IMR-90 (cell line): ENCODE results near the gene EEF1G.

Experiments
- BHLHE40 ChIP-seq: fragments of 150-350 bp; IDR thresholded peaks from 2 replicates; pipeline ENCODE4 v1.6.1; 2016; ENCODE audit warnings: mild to moderate bottlenecking, low read depth, low read length
- CEBPB ChIP-seq: IDR thresholded peaks from 2 replicates; pipeline ENCODE4 v1.6.1; 2012; ENCODE audit warnings: low read depth, low read length, improper control_type of control experiment
- CTCF ChIP-seq: conservative IDR thresholded peaks from 2 replicates; pipeline ENCODE4 v1.5.1; 2012; ENCODE audit warnings: mild to moderate bottlenecking, low read depth, low read length, improper control_type of control experiment
- FOS ChIP-seq: fragments of 150-350 bp; IDR thresholded peaks from 2 replicates; pipeline ENCODE4 v1.6.1; 2016; ENCODE audit warnings: low read depth, low read length
- MXI1 ChIP-seq: IDR thresholded peaks from 2 replicates; pipeline ENCODE4 v1.6.1; 2012; ENCODE audit warnings: low read depth, mild to moderate bottlenecking, low read length, moderate library complexity, borderline replicate concordance
- NFE2L2 ChIP-seq: fragments of 150-350 bp; IDR thresholded peaks from 2 replicates; pipeline ENCODE4 v1.6.1; 2016; ENCODE audit warnings: low read depth, mild to moderate bottlenecking, low read length
- POLR2A ChIP-seq: IDR thresholded peaks from 2 replicates; pipeline ENCODE4 v1.6.1; 2012; ENCODE audit warnings: mild to moderate bottlenecking, low read depth, low read length
- RAD21 ChIP-seq: IDR thresholded peaks from 2 replicates; pipeline ENCODE4 v1.6.1; 2012; ENCODE audit warnings: low read length, improper control_type of control experiment
- SMC3 ChIP-seq: fragments of 150-350 bp; IDR thresholded peaks from 2 replicates; pipeline ENCODE4 v1.6.1; 2016; ENCODE audit warnings: low read depth, mild to moderate bottlenecking, antibody characterized with exemption, low read length, moderate library complexity
- TF ChIP-seq, protein P1 (sequence below): fragments of 150-350 bp; IDR thresholded peaks from 2 replicates; pipeline ENCODE4 v1.6.1; 2017; ENCODE audit warnings: mild to moderate bottlenecking, antibody characterized with exemption, low read length, low read depth

GRCh38 chr11:62575156-62575555, 1.5 kb upstream of the EEF1G start:
- TF ChIP-seq CTCF (no peak), CEBPB (no peak), NFE2L2 (no peak), POLR2A (no peak), RAD21 (no peak), MXI1 (no peak), SMC3 (no peak), FOS (no peak), BHLHE40 (no peak)
- TF ChIP-seq, protein P1, sequence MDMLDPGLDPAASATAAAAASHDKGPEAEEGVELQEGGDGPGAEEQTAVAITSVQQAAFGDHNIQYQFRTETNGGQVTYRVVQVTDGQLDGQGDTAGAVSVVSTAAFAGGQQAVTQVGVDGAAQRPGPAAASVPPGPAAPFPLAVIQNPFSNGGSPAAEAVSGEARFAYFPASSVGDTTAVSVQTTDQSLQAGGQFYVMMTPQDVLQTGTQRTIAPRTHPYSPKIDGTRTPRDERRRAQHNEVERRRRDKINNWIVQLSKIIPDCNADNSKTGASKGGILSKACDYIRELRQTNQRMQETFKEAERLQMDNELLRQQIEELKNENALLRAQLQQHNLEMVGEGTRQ, result no peak
